ENCODE measurements around the gene TLR10.

TLR10 gene

DNA sequence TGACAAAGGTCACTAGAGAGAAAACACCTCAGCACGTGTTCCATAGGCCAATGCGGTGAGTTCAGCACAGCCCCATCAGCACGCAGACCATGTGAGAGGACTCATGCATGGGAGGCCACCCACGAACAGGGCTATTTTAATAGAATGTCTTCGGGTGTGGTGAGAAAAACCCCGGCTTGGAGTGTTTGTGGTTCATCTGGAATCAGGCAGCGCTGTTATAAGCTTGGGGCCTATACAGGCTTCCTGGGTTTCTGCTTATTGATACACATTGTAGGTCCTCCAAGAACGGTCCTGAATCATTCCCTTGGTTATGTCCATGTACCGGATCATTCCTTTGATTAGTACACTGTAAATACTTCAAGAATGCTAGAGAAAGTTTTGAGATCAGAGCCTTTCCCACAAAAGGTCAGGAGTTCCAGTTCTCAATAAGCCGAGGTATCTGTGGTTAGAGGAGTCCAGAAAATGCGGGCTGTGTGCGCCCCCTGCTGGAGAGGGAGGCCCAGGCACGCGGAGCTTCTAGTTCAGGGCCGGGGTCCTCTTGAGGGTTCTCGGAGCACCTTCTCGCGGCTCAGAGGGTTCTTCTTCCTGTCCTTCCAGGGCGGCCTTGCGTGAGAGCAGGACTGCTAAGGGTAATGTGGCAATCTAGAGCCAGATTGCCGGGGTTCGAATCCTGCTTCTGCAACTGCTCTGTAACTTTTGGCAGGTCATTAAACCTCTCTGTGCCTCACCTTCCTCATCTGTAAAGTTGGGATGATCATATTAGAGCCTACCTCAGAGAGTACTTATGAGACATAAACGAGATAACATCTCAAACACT is 51.8 kb downstream of the TLR10 start:
- TF ChIP-seq ZBTB7A (IDR thresholded peaks at IDR 0.05; ENCODE audit: low read depth) (peak; percentile 96), RAD21 (IDR thresholded peaks at IDR 0.05; ENCODE audit: low read depth) (peak; percentile 95), EGR1 (IDR thresholded peaks at IDR 0.05) (no peak), EP300 (IDR thresholded peaks at IDR 0.05; ENCODE audit: borderline replicate concordance) (no peak), CEBPB (IDR thresholded peaks at IDR 0.05) (no peak), YY1 (IDR thresholded peaks at IDR 0.05; ENCODE audit: low read depth) (no peak), TCF12 (IDR thresholded peaks at IDR 0.05; ENCODE audit: low read depth) (no peak)
- TF ChIP-seq, protein P1, sequence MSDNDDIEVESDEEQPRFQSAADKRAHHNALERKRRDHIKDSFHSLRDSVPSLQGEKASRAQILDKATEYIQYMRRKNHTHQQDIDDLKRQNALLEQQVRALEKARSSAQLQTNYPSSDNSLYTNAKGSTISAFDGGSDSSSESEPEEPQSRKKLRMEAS (IDR thresholded peaks at IDR 0.05): no peak

DNA sequence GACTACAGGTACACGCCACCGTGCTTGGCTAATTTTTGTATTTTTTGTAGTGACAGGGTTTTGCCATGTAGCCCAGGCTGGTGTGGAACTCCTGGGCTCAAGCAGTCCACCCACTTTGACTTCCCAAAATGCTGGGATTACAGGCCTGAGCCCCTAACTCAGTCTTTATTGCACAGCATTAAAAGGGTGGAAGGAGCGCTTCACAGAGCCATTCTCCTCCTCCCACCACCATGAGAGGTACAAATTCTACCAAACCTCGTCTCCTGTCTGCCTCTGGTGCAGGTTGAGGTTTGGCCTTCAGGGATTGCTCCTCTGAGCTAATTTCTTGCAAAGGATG is 52.3 kb downstream of the TLR10 start:
- TF ChIP-seq YY1 (IDR thresholded peaks at IDR 0.05; ENCODE audit: low read depth) (no peak), TAF1 (IDR thresholded peaks at IDR 0.05; ENCODE audit: low read depth) (no peak)

DNA sequence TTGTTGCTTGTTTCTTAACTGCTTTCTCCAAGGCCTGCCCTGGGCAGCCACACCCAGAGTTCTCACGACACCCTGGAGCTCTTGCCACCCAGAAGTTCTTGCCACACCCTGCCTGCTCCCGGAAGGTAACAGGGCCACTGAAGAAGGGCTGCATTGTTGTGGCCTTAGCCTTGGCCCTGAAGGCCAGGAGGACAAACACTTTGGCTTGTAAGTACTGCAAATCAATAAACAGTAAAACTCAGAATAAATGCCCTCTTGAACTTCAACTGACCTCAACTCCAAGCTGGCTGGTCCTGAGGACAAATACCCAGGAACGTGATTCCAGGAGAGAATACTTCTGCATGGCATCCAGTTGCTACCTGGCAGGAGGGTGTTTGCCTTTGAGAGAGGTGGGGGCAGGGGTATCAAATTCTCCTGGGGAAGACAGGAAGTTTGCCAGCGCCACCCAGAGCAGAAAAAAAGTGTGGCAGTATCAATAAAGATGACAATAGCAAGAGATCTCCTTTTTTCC is 54.1 kb downstream of the TLR10 start:
- TF ChIP-seq RAD21 (IDR thresholded peaks at IDR 0.05; ENCODE audit: low read depth): peak; percentile 69
- TF ChIP-seq, protein P1 (IDR thresholded peaks at IDR 0.05): no peak

DNA sequence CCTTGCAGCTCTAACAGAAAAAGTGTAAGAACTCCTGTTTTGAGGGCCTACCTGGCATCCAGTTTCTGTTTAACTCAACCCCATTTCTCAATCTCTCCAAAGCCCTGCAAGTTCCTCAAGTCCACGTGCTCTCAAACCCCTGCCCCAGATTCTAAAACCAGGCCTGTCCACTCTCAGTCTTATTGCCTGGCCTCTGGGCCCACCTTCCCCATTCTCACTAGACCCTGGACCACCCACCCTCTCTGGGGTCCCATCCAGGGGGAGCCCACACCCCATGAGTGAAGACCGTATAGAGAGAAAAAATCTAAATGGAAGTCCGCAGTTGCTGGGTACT is 58.3 kb downstream of the TLR10 start:
- TF ChIP-seq ZBTB7A (IDR thresholded peaks at IDR 0.05; ENCODE audit: low read depth) (no peak), TAF1 (IDR thresholded peaks at IDR 0.05; ENCODE audit: low read depth) (no peak), RAD21 (IDR thresholded peaks at IDR 0.05; ENCODE audit: low read depth) (no peak), YY1 (IDR thresholded peaks at IDR 0.05; ENCODE audit: low read depth) (no peak), EP300 (IDR thresholded peaks at IDR 0.05; ENCODE audit: borderline replicate concordance) (no peak), TCF12 (IDR thresholded peaks at IDR 0.05; ENCODE audit: low read depth) (no peak), TEAD4 (IDR thresholded peaks at IDR 0.05) (no peak)
- TF ChIP-seq, protein P2, sequence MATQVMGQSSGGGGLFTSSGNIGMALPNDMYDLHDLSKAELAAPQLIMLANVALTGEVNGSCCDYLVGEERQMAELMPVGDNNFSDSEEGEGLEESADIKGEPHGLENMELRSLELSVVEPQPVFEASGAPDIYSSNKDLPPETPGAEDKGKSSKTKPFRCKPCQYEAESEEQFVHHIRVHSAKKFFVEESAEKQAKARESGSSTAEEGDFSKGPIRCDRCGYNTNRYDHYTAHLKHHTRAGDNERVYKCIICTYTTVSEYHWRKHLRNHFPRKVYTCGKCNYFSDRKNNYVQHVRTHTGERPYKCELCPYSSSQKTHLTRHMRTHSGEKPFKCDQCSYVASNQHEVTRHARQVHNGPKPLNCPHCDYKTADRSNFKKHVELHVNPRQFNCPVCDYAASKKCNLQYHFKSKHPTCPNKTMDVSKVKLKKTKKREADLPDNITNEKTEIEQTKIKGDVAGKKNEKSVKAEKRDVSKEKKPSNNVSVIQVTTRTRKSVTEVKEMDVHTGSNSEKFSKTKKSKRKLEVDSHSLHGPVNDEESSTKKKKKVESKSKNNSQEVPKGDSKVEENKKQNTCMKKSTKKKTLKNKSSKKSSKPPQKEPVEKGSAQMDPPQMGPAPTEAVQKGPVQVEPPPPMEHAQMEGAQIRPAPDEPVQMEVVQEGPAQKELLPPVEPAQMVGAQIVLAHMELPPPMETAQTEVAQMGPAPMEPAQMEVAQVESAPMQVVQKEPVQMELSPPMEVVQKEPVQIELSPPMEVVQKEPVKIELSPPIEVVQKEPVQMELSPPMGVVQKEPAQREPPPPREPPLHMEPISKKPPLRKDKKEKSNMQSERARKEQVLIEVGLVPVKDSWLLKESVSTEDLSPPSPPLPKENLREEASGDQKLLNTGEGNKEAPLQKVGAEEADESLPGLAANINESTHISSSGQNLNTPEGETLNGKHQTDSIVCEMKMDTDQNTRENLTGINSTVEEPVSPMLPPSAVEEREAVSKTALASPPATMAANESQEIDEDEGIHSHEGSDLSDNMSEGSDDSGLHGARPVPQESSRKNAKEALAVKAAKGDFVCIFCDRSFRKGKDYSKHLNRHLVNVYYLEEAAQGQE (IDR thresholded peaks at IDR 0.05; ENCODE audit: low read depth): no peak
- TF ChIP-seq, protein P1 (IDR thresholded peaks at IDR 0.05): no peak

DNA sequence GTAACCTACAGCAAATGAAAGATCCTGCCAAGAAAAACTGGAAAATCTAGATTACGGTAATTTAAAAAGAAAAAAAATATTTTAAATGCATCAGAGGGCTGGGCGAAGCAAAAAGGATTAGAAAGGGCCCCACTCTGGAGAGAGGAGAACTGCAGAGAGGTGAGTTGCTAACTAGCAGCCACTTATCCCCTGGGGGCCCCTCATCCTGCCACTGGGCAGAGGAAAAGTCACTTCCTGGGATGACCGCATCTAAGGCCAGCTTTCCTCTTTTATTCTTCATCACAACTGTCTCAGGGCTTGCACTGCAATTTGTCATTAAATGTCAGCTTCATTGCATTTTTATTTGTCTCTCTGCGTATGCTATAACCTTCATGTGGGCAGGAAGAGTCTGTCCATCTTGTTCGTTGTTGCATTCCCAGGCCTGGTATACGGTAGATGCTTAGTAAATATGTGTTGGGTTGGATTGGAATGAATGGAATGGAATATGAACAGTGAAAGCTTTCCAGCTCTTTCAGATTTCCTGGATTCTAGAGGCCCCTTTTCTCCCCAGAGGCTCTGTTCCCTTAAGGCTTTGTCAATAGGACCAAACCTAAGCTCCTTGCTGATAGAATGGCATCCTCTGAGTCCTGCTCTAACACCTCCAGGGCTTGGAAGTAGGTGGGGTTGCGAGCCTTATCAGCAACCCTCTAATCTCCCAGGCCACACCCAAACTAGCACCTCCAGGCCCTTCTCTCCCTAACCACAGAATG is 58.9 kb downstream of the TLR10 start:
- TF ChIP-seq, protein P2 (IDR thresholded peaks at IDR 0.05; ENCODE audit: low read depth): no peak
- TF ChIP-seq YY1 (IDR thresholded peaks at IDR 0.05; ENCODE audit: low read depth): no peak
- TF ChIP-seq TCF12 (IDR thresholded peaks at IDR 0.05; ENCODE audit: low read depth): no peak
- TF ChIP-seq, protein P1 (IDR thresholded peaks at IDR 0.05): no peak
- no peak for TF ChIP-seq CEBPB (IDR thresholded peaks at IDR 0.05)
- TF ChIP-seq FOXM1 (IDR thresholded peaks at IDR 0.05; ENCODE audit: borderline replicate concordance, low read depth): no peak
- TF ChIP-seq EGR1 (IDR thresholded peaks at IDR 0.05): no peak
- TF ChIP-seq EP300 (IDR thresholded peaks at IDR 0.05; ENCODE audit: borderline replicate concordance): no peak
- no peak for TF ChIP-seq TEAD4 (IDR thresholded peaks at IDR 0.05)
- TF ChIP-seq, protein P3, sequence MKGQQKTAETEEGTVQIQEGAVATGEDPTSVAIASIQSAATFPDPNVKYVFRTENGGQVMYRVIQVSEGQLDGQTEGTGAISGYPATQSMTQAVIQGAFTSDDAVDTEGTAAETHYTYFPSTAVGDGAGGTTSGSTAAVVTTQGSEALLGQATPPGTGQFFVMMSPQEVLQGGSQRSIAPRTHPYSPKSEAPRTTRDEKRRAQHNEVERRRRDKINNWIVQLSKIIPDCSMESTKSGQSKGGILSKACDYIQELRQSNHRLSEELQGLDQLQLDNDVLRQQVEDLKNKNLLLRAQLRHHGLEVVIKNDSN (IDR thresholded peaks at IDR 0.05): no peak
- no peak for TF ChIP-seq RAD21 (IDR thresholded peaks at IDR 0.05; ENCODE audit: low read depth)
- TF ChIP-seq TAF1 (IDR thresholded peaks at IDR 0.05; ENCODE audit: low read depth): no peak
- TF ChIP-seq NFIC (IDR thresholded peaks at IDR 0.05): no peak

DNA sequence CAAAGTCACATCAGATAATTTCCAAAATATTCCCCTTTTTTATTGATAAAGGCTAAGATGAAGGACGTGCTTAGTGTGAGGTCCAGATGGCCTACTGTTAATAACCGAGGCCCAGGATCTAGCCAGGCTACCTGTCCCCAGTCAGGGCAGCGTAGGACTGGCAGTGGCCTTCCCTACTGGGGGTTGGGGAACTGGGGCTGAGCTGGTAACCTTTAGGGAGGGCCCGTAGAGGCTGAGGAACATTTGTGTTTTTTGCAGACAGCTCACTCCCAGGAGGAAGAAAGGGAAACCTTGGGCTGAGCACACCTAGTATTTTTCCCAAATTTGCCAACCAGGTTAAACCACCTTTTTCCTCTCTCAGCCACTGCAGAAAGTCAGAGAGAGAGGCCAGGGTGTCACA is 59.7 kb downstream of the TLR10 start:
- TF ChIP-seq CEBPB (IDR thresholded peaks at IDR 0.05) (no peak), FOXM1 (IDR thresholded peaks at IDR 0.05; ENCODE audit: borderline replicate concordance, low read depth) (no peak), TAF1 (IDR thresholded peaks at IDR 0.05; ENCODE audit: low read depth) (no peak), NFIC (IDR thresholded peaks at IDR 0.05) (no peak), EP300 (IDR thresholded peaks at IDR 0.05; ENCODE audit: borderline replicate concordance) (no peak), TEAD4 (IDR thresholded peaks at IDR 0.05) (no peak), TCF12 (IDR thresholded peaks at IDR 0.05; ENCODE audit: low read depth) (no peak), EGR1 (IDR thresholded peaks at IDR 0.05) (no peak), CREB1 (IDR thresholded peaks at IDR 0.05; ENCODE audit: low read depth) (no peak), ZBTB7A (IDR thresholded peaks at IDR 0.05; ENCODE audit: low read depth) (no peak), RAD21 (IDR thresholded peaks at IDR 0.05; ENCODE audit: low read depth) (no peak)
- TF ChIP-seq, protein P1 (IDR thresholded peaks at IDR 0.05): no peak
- TF ChIP-seq, protein P3 (IDR thresholded peaks at IDR 0.05): no peak
- TF ChIP-seq, protein P2 (IDR thresholded peaks at IDR 0.05; ENCODE audit: low read depth): no peak

Data from Ishikawa (cell line).